Activated naive CD8-positive, alpha-beta T cell treated with anti-CD3 and anti-CD28 coated beads, Interleukin-2, amount 10 ng/mL, durations not matched to agents 7 days and 5 days (primary cell): Measurements from ENCODE around the gene TAS2R9. TPM values are rescaled to one million over a fixed set of nuclear protein-coding genes. Genes with fewer than 3 reads are reported as not detected.
"Not testable (repeated sequence)": the region's sequence is repeated elsewhere in the genome, so short reads cannot be mapped to it uniquely, and the experiment has no call there.

Experiments
- ATAC-seq: fragments of 150-1000 bp; cut with Tn5 transposase; one replicate; pipeline ENCODE4 v1.10.0; 2021; ENCODE audit warnings: low read depth, moderate library complexity
- POLR2A ChIA-PET: fragments of 350-600 bp; sonication (Branson Sonifier 250); formaldehyde crosslinking; loops from one replicate; lab custom pipeline; 2021; ENCODE audit warnings: antibody characterized with exemption; lab: Charles Lee
- DNase-seq: peaks from one replicate; pipeline ENCODE4 v3.0.0; 2021
- H3K27ac Mint-ChIP-seq: one replicate; pipeline ENCODE4 v1.8.0; 2022; ENCODE audit warnings: mild to moderate bottlenecking, mixed read lengths
- H3K27me3 Mint-ChIP-seq: one replicate; pipeline ENCODE4 v1.8.0; 2022; ENCODE audit warnings: mild to moderate bottlenecking, moderate library complexity, mixed read lengths
- H3K36me3 Mint-ChIP-seq: one replicate; pipeline ENCODE4 v1.8.0; 2021; ENCODE audit warnings: mild to moderate bottlenecking, mixed read lengths
- H3K4me1 Mint-ChIP-seq: one replicate; pipeline ENCODE4 v1.8.0; 2021; ENCODE audit warnings: mixed read lengths
- H3K4me3 Mint-ChIP-seq: one replicate; pipeline ENCODE4 v1.8.0; 2022; ENCODE audit warnings: mild to moderate bottlenecking, moderate library complexity, mixed read lengths
- H3K9me3 Mint-ChIP-seq: one replicate; pipeline ENCODE4 v1.8.0; 2021; ENCODE audit warnings: mixed read lengths
- total RNA-seq, 2 experiments: library from RNA; stranded (reverse); gene quantifications; one replicate each; pipeline ENCODE4 v1.2.3, GENCODE V29; 2021

TAS2R9 gene
- total RNA-seq, 2 experiments from 2014 or later, result 0.28 TPM; not detected in 1

DNA sequence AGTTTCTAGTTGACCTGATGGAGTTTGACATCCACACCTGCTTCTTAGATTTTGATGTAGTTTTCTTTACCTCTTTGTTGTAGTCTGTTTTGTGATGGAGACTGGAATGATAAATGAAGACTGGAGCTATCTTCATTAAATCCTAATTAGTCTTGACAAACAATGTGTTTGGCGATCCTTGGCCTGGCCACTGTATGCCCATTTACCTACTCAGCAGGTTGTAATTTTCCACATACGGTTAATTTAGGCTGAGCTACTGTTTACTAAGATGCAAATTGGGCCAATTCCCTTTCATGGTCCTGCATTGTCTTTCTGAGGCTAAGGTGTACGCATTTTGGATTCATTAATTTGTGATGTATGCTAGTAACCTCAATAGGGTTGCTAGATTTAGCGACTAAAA lies 7.4 kb downstream of the TAS2R9 start, which contains the start of gene TAS2R7:
Gene TAS2R7, minus strand, starts transcription at position 41 of the 400 bp plus-strand sequence. CDS start 57 bp downstream, outside the sequence.
- no peaks in the 10 kb centered on the region for H3K4me1 Mint-ChIP-seq
- POLR2A ChIA-PET, result no interaction called here
- no peak within 1 kb of the TSS for H3K27ac Mint-ChIP-seq
- no peak within 1 kb of the TSS for H3K4me3 Mint-ChIP-seq
- DNase-seq (no peak), ATAC-seq (no peak)
- H3K27me3 Mint-ChIP-seq, result peaks cover 40% of the 10 kb centered on the region
- H3K9me3 Mint-ChIP-seq, result no peaks in the 10 kb centered on the region
- no peaks in the 10 kb centered on the region for H3K36me3 Mint-ChIP-seq

DNA sequence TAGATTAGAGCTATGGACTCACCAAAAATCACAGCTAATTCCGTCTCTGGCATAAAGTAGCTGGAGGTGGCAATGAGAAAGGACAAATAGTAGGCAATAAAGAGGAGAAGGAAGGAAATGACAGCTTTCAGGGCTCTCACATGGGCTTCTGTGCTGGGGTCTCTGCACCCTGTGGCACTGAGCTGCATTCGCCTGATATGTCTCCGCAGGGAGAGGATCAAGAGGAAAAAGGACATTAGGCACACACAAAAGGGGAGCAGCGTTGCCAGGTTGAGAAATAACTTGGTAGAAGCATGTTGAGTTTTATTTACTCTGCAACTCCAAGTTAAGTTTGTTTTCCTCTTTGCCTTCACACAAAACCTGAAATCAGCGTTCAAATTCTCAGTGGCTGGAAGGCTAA lies 8.2 kb downstream of the TAS2R9 start:
- Mint-ChIP-seq H3K36me3 (no peaks in the 10 kb centered on the region), H3K4me3 (no peak overlapping the region), H3K27ac (no peak overlapping the region), H3K9me3 (peaks cover 1% of the 10 kb centered on the region), H3K27me3 (peaks cover 39% of the 10 kb centered on the region), H3K4me1 (no peaks in the 10 kb centered on the region)
- DNase-seq (no peak), ATAC-seq (no peak)
- POLR2A ChIA-PET, result no interaction called here

DNA sequence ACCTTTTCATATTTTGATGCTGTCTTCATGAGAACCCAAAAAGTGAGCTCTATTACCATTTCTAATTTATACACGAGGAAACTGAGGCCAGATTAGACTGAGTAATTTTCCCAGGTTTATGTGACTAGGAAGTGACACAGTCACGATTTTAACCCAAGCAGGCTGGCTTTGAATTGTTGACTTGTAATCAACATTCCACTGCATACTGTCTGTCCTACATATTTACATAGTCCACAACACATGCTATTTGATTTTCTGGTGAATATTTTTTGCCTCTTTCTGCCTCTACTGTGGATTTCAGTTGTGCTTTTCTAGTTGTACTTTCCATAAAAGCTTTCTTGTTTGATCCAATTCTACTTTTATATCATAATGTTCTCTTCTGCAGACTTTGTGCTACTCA lies 15.7 kb downstream of the TAS2R9 start:
- Mint-ChIP-seq H3K27me3 (peaks cover 22% of the 10 kb centered on the region), H3K4me1 (no peaks in the 10 kb centered on the region), H3K9me3 (peaks cover 9% of the 10 kb centered on the region), H3K4me3 (no peak overlapping the region), H3K27ac (no peak overlapping the region), H3K36me3 (no peaks in the 10 kb centered on the region)
- no peak for DNase-seq
- ATAC-seq, result no peak
- POLR2A ChIA-PET, result no interaction called here

DNA sequence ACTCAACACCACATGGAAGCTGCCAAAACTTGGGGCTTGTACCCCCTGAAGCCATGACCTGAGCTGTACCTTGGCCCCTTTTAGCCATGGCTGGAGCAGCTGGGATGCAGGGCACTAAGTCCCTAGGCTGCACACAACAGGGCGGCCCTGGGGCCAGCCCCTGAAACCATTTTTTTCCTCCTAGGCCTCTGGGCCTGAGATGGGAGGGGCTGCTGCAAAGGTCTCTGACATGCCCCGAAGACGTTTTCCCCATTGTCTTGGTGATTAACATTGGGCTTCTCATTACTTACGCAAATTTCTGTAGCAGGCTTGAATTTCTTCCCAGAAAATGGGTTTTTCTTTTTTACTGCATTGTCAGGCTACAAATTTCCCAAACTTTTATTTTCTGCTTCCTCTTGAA lies 18.2 kb downstream of the TAS2R9 start:
- ATAC-seq, H3K4me1 Mint-ChIP-seq, H3K9me3 Mint-ChIP-seq, DNase-seq, H3K36me3 Mint-ChIP-seq, H3K4me3 Mint-ChIP-seq, H3K27ac Mint-ChIP-seq, POLR2A ChIA-PET: not testable (repeated sequence)
- peaks cover 19% of the 10 kb centered on the region for H3K27me3 Mint-ChIP-seq

DNA sequence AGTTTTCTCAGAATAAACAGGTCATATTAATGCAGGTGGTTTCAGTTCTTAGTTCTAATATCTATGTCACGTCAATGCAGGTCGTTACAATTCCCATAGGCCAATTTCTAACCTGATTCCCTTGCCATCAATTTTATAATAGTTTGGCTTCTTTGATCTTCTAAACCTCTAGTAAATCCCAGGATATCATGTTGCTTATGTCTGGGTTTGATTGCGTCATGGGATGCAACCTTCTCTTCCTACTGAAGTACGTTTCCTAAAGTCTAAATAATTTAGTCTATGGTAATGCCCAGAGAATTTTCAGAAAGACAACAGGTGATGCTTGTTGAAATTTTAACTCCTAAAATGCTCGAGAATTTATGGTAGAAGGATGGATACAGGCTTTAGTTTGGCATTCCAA lies 26.7 kb downstream of the TAS2R9 start:
- no peak overlapping the region for H3K27ac Mint-ChIP-seq
- H3K4me1 Mint-ChIP-seq, result no peaks in the 10 kb centered on the region
- POLR2A ChIA-PET, result no interaction called here
- DNase-seq, result no peak
- H3K27me3 Mint-ChIP-seq, result peaks cover 15% of the 10 kb centered on the region
- no peaks in the 10 kb centered on the region for H3K9me3 Mint-ChIP-seq
- H3K36me3 Mint-ChIP-seq, result no peaks in the 10 kb centered on the region
- no peak for ATAC-seq
- no peak overlapping the region for H3K4me3 Mint-ChIP-seq

DNA sequence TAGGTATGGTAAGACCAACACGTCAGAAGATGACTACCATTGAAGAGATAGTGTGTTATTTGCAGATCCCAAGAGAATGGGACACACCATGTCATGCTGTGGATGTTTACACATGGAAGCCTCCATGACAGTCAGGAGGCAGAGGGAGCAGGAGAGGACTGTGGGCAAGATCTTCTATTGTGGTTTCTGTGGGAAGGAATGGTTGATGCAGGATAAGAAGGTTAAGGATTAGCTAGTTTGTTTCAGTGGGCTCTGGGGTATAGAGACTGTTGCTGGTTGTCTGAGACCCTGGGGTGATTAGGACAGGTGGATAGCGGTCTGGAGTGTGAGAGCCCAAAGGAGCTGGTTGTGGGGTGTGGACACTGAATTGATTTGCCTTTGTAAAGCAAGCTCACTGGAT lies 30.9 kb downstream of the TAS2R9 start:
- ATAC-seq (no peak), DNase-seq (no peak)
- H3K36me3 Mint-ChIP-seq, result no peaks in the 10 kb centered on the region
- no peak overlapping the region for H3K4me3 Mint-ChIP-seq
- no peaks in the 10 kb centered on the region for H3K9me3 Mint-ChIP-seq
- peaks cover 26% of the 10 kb centered on the region for H3K27me3 Mint-ChIP-seq
- H3K27ac Mint-ChIP-seq, result no peak overlapping the region
- POLR2A ChIA-PET, result no interaction called here
- H3K4me1 Mint-ChIP-seq, result no peaks in the 10 kb centered on the region

DNA sequence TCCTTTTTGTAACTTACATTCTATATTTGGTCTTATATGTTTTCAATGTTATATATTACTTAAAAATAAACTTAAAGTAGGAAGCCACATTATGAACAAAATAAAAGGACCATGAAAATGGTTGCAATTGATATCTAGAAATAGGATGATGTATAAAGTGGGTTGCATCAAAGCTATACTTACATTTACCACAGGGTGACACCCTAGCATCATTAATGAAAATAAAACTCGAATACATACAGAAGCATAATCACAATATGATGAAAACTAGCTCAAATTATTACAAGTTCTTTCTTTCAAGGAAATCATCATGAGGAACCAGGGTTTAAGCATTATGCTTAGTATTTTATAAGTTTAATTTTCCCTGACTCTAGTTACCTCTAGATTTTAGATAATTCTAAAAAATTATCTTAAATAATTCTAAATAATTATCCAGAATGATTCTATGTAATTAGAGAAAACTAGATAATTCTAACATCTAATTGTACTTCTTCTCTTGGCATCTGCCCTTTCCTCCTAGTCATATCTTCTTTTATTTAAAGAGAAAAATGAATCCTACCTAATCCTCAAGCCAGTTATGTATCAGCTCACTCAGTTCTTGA lies 38.7 kb downstream of the TAS2R9 start:
- Mint-ChIP-seq H3K9me3 (no peaks in the 10 kb centered on the region), H3K27me3 (peaks cover 68% of the 10 kb centered on the region)
- no peak for ATAC-seq

DNA sequence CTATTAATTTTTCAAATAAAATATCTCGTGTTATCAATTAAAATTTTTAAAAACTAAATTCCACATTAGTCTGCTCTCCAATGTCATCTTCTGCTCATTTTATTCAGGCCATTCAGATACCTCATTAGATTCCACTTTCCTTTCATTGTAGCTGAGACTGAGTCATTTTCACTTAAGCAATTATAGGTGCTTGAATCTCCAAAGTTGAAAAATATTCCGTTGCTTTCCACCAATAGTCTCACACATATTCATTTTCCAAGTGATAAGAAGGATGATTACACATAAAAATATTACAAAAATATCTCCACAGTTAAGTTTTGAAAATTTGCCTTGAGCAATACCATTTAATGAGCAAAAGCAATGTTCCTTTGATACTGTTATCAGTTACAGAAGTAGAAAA lies 50.3 kb downstream of the TAS2R9 start:
- no peaks in the 10 kb centered on the region for H3K4me1 Mint-ChIP-seq
- DNase-seq, result no peak
- H3K4me3 Mint-ChIP-seq, result no peak overlapping the region
- ATAC-seq, result no peak
- POLR2A ChIA-PET, result no interaction called here
- no peak overlapping the region for H3K27ac Mint-ChIP-seq
- peaks cover 55% of the 10 kb centered on the region for H3K27me3 Mint-ChIP-seq
- peaks cover 10% of the 10 kb centered on the region for H3K9me3 Mint-ChIP-seq
- peaks cover 2% of the 10 kb centered on the region for H3K36me3 Mint-ChIP-seq

More for the DNA sequence above, 38.7 kb downstream of the TAS2R9 start:
- H3K36me3 Mint-ChIP-seq, result no peaks in the 10 kb centered on the region
- DNase-seq, result no peak
- POLR2A ChIA-PET, result no interaction called here
- H3K4me3 Mint-ChIP-seq, result no peak overlapping the region
- H3K4me1 Mint-ChIP-seq, result no peaks in the 10 kb centered on the region
- no peak overlapping the region for H3K27ac Mint-ChIP-seq

Other genes with a start within 250 kb of the TAS2R9 start
- gene MAGOHB, start 196.6 kb downstream of the TAS2R9 start, total RNA-seq, result 10 to 100 TPM; 40.0 to 41.5 TPM
- 1 to 10 TPM; 3.1 TPM for gene STYK1, start 136.1 kb downstream of the TAS2R9 start, total RNA-seq
- gene YBX3, start 86.8 kb downstream of the TAS2R9 start, total RNA-seq, result 10 to 100 TPM; 72.3 to 78.6 TPM
- not detected for gene TAS2R7, start 7.5 kb downstream of the TAS2R9 start, total RNA-seq
- not detected for gene TAS2R8, start 2.9 kb downstream of the TAS2R9 start, total RNA-seq
- gene TAS2R10, start 16.2 kb upstream of the TAS2R9 start, total RNA-seq, result under 1 TPM; 0.48 to 0.58 TPM
- 1 to 10 TPM; 1.2 to 1.6 TPM for gene PRR4, start 39.3 kb upstream of the TAS2R9 start, total RNA-seq
- gene PRH1, start 74.1 kb upstream of the TAS2R9 start, total RNA-seq, result 10 to 100 TPM; 18.5 to 22.4 TPM
- 1 to 10 TPM; 1.0 to 1.3 TPM for gene TAS2R13, start 99.4 kb upstream of the TAS2R9 start, total RNA-seq
- gene PRH2, start 119.1 kb upstream of the TAS2R9 start, total RNA-seq, result not detected
- gene TAS2R14, start 129.1 kb upstream of the TAS2R9 start, total RNA-seq, result 1 to 10 TPM; 2.5 to 2.6 TPM
- 1 to 10 TPM; 1.1 to 1.4 TPM for gene TAS2R50, start 176.7 kb upstream of the TAS2R9 start, total RNA-seq
- gene TAS2R20, start 188.1 kb upstream of the TAS2R9 start, total RNA-seq, result 1 to 10 TPM; 1.2 to 2.0 TPM
- 1 to 10 TPM; 2.1 to 2.2 TPM for gene TAS2R19, start 212.5 kb upstream of the TAS2R9 start, total RNA-seq
- 1 to 10 TPM; 2.9 TPM for gene TAS2R31, start 221.2 kb upstream of the TAS2R9 start, total RNA-seq